SH-SY5Y (cell line): ENCODE data around the gene GCKR.

Experiments used
- GATA2 ChIP-seq: IDR thresholded peaks from 2 replicates; pipeline ENCODE4 v1.6.1; 2011; ENCODE audit warnings: mild to moderate bottlenecking, low read depth, low read length
- GATA3 ChIP-seq: IDR thresholded peaks from 2 replicates; pipeline ENCODE4 v1.6.1; 2011; ENCODE audit warnings: low read depth, mild to moderate bottlenecking, low read length, moderate library complexity

Gene GCKR, protein sequence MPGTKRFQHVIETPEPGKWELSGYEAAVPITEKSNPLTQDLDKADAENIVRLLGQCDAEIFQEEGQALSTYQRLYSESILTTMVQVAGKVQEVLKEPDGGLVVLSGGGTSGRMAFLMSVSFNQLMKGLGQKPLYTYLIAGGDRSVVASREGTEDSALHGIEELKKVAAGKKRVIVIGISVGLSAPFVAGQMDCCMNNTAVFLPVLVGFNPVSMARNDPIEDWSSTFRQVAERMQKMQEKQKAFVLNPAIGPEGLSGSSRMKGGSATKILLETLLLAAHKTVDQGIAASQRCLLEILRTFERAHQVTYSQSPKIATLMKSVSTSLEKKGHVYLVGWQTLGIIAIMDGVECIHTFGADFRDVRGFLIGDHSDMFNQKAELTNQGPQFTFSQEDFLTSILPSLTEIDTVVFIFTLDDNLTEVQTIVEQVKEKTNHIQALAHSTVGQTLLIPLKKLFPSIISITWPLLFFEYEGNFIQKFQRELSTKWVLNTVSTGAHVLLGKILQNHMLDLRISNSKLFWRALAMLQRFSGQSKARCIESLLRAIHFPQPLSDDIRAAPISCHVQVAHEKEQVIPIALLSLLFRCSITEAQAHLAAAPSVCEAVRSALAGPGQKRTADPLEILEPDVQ

DNA sequence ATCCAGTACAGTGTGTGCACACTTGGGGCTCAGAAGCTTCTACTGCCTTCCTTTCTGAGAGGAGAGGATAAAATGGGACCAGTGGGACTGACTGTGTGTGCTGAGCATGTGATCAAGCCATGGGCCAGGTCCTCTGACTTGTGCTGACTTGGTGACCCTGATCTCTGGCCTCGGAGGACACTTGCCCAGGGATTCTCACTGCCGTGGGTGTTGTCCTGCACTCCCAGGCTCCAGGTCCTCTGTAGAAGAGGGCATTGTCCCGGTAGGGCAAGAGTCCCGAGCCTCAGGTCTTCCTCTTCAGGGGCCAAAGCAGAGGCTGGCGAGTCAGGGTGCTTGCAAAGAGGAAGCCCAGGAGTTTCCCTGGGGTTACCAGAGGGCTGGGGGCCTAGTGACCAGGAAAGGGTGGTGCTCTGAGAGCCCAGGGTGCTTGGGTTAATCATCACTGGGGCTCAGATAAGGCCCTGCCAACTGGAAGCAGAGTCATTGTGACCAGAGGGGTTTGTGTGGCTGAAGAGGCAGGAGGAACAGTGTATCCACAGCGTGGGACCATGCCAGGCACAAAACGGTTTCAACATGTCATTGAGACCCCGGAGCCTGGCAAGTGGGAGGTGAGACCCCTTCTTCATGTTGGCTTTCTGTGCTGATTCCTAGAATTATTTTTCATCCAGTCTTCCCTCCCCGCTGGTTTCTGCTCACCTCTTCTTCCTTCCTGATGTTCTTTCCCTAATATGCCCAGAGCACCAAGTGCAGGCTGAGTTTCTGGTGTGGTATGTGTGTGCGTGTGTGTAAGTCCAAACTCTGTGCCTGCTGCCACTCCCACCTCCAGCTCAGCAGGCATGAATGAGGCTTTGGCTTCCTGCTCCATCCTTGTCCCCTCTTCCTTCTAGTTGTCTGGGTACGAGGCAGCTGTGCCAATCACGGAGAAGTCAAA is at the start of gene GCKR:
Gene GCKR, plus strand, starts transcription at position 483 of the 931 bp plus-strand sequence. Its CDS starts 66 bp downstream, at position 549.
- TF ChIP-seq GATA3 (no peak), GATA2 (no peak)

DNA sequence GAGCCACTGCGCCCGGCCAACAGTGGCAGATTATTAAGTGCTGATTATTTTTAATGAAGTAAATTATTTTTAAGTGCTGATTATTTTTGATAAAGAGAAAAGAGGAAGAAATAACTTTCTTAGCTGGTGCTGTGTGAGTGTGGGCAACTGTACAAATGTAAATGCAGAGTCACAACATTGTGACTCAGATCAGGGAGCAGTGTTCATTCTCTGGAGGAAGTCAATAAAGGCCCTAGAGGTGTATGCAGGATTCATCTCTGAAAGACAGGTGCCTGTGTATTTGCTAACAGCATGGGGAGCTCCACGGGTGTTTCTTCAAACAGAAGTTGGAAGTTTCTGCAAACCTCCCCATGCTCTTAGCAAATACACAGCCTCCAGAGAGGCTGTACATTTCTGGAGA is 48.3 kb upstream of the GCKR start:
- no peak for TF ChIP-seq GATA2

DNA sequence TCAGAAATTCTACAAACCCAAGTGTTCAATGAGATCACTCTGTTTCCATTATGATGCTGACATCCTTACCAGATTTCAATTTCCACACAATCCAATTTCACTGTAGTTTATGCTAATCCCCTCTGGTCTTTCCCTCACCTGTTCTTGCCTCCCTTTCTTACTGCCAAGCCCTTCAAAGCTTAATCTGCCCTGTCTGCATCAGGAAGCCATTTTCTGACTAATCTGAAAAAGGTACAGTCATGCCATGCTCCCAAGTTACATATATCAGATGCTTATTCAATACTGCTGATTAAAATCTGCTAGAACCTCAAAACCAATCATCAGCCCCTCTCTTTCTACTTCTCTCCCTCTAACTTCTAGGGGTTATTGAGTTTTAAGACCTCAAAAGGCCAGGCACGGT is 45.5 kb upstream of the GCKR start:
- no peak for TF ChIP-seq GATA3
- no peak for TF ChIP-seq GATA2

DNA sequence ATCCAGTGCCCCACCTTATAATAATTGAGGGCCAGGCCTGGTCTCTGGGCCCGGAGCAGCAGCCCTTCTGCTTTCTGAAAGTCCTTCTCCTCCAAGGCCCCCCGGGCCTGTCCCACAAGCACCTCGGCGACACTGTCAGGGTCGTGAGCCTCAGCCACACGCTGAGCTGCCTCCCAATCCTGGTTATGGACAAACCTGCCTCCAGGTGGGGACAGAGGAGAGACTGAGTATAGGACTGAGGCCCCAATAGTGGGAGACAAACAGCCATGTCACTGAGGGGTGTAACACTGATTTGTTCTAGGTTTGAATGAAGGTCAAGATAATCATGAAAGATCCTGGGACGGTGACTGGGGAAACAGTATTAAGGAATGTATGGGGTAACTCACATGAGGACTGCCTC is 42.7 kb upstream of the GCKR start:
- TF ChIP-seq GATA3 (no peak), GATA2 (no peak)

DNA sequence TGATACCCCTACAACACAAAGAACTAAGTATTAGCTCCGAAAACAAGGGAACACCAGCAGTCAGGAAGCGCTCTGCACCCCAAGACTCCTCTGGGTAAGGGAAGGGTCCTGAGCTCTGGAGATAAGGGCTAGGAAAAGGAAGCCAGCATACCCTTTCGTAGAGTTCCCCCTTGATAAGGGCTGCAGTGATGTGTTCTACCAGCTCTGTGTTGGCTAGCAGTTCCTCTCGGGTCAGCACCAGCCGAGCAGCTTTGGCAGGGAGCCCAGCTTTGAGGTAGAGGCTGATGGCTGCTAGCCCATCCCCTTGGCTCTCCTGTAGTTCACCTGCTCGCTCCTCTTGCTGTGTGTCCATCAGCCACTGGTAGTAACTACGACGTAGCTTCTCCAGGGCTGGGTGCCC is 35.5 kb upstream of the GCKR start:
- TF ChIP-seq GATA2 (no peak), GATA3 (no peak)

DNA sequence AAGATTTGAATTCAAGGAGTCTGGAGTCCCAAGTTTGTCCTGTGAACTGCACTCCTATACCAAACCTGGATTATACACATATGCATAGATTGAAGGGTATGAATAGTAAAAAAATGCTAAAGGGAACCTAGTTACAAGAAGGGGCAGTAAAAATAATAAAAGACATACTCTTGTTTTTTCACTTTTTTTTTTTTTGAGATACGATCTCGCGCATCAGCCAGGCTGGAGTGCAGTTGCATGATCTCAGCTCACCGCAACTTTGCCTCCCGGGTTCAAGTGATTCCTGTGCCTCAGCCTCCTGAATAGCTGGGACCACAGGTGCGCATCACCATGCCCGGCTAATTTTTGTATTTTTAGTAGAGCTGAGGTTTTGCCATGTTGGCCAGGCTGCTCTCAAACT is 32.2 kb upstream of the GCKR start:
- TF ChIP-seq GATA2 (no peak), GATA3 (no peak)

DNA sequence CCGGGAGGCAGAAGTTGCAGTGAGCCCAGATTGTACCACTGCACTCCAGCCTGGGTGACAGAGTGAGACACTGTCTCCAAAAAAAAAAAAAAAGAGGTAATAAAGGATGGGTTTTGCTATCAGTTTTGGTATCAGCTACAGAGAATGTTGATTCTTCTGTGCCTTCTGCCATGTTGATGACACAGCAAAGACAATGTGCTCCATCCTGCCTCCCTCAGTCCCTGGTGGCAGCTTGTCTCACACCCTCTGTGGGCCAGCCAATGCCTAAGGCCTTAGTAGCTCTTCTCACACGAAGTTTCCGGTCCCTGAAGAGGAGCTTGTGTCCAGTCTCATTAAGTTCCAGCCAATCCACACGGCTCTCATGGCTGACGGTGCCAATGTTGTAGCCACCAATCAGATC is 24.7 kb upstream of the GCKR start:
- TF ChIP-seq GATA2 (no peak), GATA3 (no peak)

DNA sequence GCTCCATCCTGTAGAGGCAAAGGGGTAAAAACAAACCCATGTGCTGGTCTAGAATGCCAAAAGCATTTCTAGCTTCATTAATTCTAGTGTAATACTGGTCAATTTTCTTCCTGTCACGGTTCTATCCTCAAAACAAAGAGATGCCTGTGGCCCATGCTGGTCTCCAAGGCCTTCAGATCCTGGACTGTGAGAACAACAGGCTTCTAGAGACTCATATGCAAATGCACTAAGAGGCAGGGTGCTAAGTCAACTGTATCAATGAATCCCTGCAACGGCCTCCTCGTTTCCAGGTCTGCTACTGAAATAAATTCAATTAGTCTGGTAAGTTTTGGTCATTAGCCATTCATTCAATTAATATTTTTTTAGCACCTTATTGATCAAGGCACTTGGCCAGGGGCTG is 11.1 kb upstream of the GCKR start:
- no peak for TF ChIP-seq GATA3
- no peak for TF ChIP-seq GATA2

DNA sequence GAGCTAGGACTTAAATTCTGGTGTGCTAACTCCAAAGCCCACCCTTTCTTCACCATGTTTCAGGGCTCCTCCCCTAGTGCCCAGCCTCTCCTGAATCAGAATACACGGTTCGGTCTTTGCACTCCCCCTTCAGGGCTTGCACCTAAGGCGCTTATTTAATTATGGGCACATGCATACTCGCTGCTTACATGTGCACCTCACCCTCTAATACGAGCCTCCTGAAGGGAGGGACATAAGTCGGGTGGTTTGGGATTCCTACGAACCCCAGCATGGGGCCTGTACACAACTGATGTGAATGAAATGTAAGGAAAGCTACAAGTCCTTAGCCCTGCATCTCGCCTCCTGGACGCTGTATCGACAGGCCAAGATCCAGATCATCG is 7.5 kb upstream of the GCKR start:
- TF ChIP-seq GATA2 (no peak), GATA3 (no peak)

DNA sequence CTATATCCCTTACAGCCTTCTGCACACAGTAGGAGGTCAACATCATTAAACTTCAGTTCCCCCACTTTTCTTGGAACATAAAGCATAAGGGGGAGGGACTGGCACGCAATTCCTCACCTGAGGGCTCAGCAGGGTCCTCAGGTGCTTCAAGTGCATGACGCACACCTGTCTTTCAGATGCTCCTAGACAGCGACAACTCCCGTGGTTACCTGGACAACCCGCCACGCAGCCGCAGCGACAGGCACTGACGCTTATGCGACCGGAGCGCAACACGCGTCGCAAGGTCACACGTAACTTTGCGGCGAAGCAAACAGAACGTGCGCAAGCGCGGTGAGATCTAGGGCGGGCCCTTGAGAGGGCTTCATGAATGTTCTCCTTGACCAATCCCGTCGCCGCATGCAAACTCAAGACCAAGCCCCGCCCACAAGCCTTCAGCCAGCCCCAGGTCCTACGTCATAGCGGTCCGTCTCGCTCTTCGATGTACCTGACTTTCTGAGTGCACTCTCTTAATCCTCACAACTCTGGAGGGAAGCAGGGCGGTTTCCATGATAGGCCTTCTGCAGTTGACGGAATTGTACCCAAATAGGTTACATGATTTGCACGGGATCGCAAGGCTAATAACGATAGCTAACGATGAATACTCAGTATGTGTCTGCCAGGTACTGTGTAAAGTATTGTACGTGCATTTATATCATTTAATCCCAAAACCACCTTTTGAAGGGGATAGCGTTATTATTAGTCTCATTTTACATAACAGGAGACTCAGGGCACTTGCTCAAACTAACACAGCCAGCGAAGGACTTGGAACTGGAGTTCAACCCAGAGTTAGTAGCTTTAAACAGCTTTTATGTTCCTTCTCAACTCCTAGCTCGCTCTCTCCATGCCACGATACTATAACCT is 6.9 kb upstream of the GCKR start, which contains the start of gene IFT172:
Gene IFT172, minus strand, starts transcription at position 246 of the 900 bp plus-strand sequence. Its CDS starts 90 bp downstream, at position 156.
- no peak for TF ChIP-seq GATA2
- no peak for TF ChIP-seq GATA3

DNA sequence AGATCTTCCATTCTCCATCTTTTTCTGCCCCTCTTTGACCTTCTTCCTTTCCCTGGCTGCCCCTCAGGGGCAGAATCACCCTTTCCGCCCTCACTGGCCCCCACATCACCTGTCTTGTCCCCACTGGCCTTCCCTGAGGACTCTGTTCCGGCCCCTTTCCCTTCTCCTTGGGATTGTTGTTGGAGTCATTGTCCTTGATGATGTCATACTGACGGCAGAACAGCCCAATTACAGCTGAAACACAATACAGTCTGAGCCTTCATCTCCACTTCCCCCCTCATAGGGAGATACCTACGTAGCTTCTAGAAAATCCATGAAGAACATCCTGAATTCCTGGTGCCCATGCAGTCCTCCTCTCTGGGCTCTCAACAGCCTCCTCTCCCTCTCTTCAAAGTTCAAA is 4.1 kb upstream of the GCKR start:
- TF ChIP-seq GATA2 (no peak), GATA3 (no peak)

DNA sequence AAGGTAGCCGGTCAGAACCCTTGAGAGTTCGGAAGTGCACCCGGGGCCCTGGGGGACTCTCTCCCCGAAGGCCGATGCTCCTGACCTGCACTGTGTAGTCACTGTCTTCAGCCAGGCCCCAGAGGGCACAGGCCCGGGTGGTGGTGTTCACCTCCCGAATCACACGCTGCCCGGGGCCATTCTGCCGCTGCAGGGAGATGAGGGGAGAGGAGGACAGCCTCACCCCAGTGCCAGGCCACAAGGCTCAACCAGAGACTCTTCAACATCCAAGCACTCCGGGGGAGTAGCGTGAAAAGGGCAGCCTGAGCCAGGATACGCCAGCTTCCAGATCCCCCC is 2.7 kb upstream of the GCKR start:
- TF ChIP-seq GATA2 = no peak
- TF ChIP-seq GATA3 = no peak

DNA sequence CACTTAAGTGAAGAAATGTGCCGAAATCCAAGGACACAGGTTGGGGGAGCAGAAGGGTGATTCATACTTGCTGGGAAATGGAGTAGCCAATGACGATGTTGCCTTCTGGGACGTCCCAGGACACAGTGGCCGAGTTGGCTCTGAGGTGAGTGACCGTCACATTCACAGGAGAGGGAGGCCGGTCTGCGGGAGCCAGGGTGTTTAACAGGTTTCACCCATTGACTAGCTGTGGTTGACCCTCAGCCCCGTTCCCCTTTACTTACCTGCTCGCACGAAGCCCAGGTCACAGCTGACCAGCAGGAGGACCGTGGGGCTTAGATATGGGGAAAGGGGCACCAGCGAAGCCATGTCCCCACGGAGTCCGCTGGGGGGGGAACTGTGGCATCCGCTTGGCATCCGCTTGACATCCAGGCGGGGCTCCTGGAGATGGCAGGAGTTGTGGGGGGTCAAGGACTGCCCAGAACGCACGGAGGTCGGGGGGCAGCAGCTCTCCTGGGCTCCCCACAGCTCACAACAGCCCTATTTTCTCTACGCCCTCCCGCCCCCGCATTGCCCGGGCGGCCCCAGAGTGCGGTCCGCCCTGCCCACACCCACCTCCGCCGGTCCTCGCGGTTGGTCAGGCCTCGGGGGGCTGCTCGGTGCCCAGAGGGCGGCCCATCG is 2.2 kb upstream of the GCKR start:
- TF ChIP-seq GATA2 (no peak), GATA3 (no peak)
